ENCODE results near the gene PLA2G4B.

The PLA2G4B gene

GRCh38 chr15:41851755-41852370 is 13.2 kb downstream of the PLA2G4B start:
- no peak for DNase-seq

- DNase-seq: no peak
Observed at GRCh38 chr15:41852736-41853590, 14.3 kb downstream of the PLA2G4B start.

GRCh38 chr15:41853831-41854230 is 15.2 kb downstream of the PLA2G4B start:
- DNase-seq: no peak

- DNase-seq: no peak
Observed at GRCh38 chr15:41854443-41854842, 15.8 kb downstream of the PLA2G4B start.

GRCh38 chr15:41855261-41855961 is 16.8 kb downstream of the PLA2G4B start:
- no peak for DNase-seq

- DNase-seq: no peak
Observed at GRCh38 chr15:41856262-41856661, 17.6 kb downstream of the PLA2G4B start.

- no peak for DNase-seq
Observed at GRCh38 chr15:41856716-41857115, 18.1 kb downstream of the PLA2G4B start.

GRCh38 chr15:41857316-41857715 is 18.7 kb downstream of the PLA2G4B start:
- DNase-seq: no peak

- DNase-seq: no peak
Observed at GRCh38 chr15:41858756-41859155, 20.1 kb downstream of the PLA2G4B start.

GRCh38 chr15:41860049-41860828 is 21.6 kb downstream of the PLA2G4B start:
- DNase-seq: peak; percentile 44 to 47 (median 47)

- DNase-seq: no peak
Observed at GRCh38 chr15:41861736-41862356, 23.2 kb downstream of the PLA2G4B start.

- no peak for DNase-seq
Observed at GRCh38 chr15:41862515-41863116, 24.0 kb downstream of the PLA2G4B start.

- DNase-seq: no peak
Observed at GRCh38 chr15:41865490-41866055, 26.9 kb downstream of the PLA2G4B start.

GRCh38 chr15:41866263-41866703 is 27.6 kb downstream of the PLA2G4B start:
- DNase-seq: no peak

- no peak for DNase-seq
Observed at GRCh38 chr15:41866872-41867579, 28.4 kb downstream of the PLA2G4B start.

- no peak for DNase-seq
Observed at GRCh38 chr15:41868321-41868720, 29.7 kb downstream of the PLA2G4B start.

GRCh38 chr15:41869770-41870688 is 31.4 kb downstream of the PLA2G4B start:
- DNase-seq: no peak

- DNase-seq: no peak
Observed at GRCh38 chr15:41870689-41871081, 32.0 kb downstream of the PLA2G4B start.

GRCh38 chr15:41871175-41871905 is 32.7 kb downstream of the PLA2G4B start:
- no peak for DNase-seq

Measured in suppressor macrophage treated with lipopolysaccharide for 1 hour (primary cell).